Aorta (tissue), 5 donors: Measurements from ENCODE around the gene HEPHL1. TPM values are rescaled to one million over a fixed set of nuclear protein-coding genes. Genes with fewer than 3 reads are reported as not detected.

ENCODE experiments used
- ATAC-seq: fragments of 200-7000 bp; cut with Tn5 transposase; one replicate; pipeline ENCODE4 v1.9.1; 2022; ENCODE audit warnings: moderate library complexity; ENCODE audit not compliant: low FRiP score
- DNase-seq, 2 donors: peaks; one replicate each; pipeline ENCODE4 v3.0.0-alpha.2; 2020
- H3K27ac ChIP-seq, 2 donors: one replicate each; pipeline ENCODE4 v1.5.1; 2013; ENCODE audit warnings: low read length in 2 of 2, mild to moderate bottlenecking in 2 of 2, moderate library complexity in 2 of 2, control low read depth in 1 of 2, inconsistent platforms in 1 of 2, low read depth in 1 of 2
- H3K27me3 ChIP-seq, 2 donors: one replicate each; pipeline ENCODE4 v1.6.1; 2013; ENCODE audit warnings: control low read depth in 1 of 2, low read length in 1 of 2, mild to moderate bottlenecking in 1 of 2, moderate library complexity in 1 of 2; ENCODE audit not compliant: insufficient read depth in 2 of 2, control insufficient read depth in 1 of 2
- H3K36me3 ChIP-seq, 2 donors: one replicate each; pipeline ENCODE4 v1.6.1; 2013; ENCODE audit warnings: control low read depth in 1 of 2, low read length in 1 of 2, mild to moderate bottlenecking in 1 of 2; ENCODE audit not compliant: insufficient read depth in 2 of 2, control insufficient read depth in 1 of 2
- H3K4me1 ChIP-seq, 2 donors: one replicate each; pipeline ENCODE4 v1.6.1; 2013; ENCODE audit warnings: low read length in 2 of 2, control low read depth in 1 of 2, mild to moderate bottlenecking in 1 of 2, moderate library complexity in 1 of 2; ENCODE audit not compliant: insufficient read depth in 2 of 2, control insufficient read depth in 1 of 2
- H3K4me3 ChIP-seq, 2 donors: one replicate each; pipeline ENCODE4 v1.5.1; 2013; ENCODE audit warnings: low read length in 2 of 2, control low read depth in 1 of 2, mild to moderate bottlenecking in 1 of 2
- H3K9me3 ChIP-seq: one replicate; pipeline ENCODE4 v1.6.1; 2013; ENCODE audit warnings: mild to moderate bottlenecking, low read length; ENCODE audit not compliant: control insufficient read depth
- WGBS, 2 donors: extraction: QIAGEN DNeasy Blood & Tissue Kit; methylation state at CpG; one replicate each; pipeline ENCODE4 v1.1.7; 2013; 5-methylcytosine and 5-hydroxymethylcytosine counted together
- intact Hi-C, 2 donors: fragments of 100-400 bp; cut with DNase I; formaldehyde crosslinking; loops; one replicate each; pipeline versions ENCODE4 v1.14.2 to v1.15.0; 2022
- polyA plus RNA-seq, 2 donors: library from polyadenylated mRNA; stranded (reverse); fragments of 200-250 nt; gene quantifications; one replicate each; pipeline ENCODE4 v1.2.3, GENCODE V29; 2013
- total RNA-seq, 2 donors: library from RNA; stranded (reverse); fragmentation: NEBNext Ultra II Directional; extraction: Animal tissue kit (Norgen Biotek cat#: 25700); gene quantifications; one replicate each; pipeline ENCODE4 v1.2.1, GENCODE V29; 2021
- donor health status: healthy with polysubstance abuse.
- donor health status: Bipolar disorder and iron deficiency.
- donor health status: DM: no; HTN: no; CAD: no.
- donor health status: DM: no; HTN: no; CAD: no.
- donor health status: DM: yes; HTN: yes; CAD: no.

HEPHL1 gene
- total and polyA plus RNA-seq, 4 donors = 0.06 to 0.25 TPM; not detected in 2

DNA sequence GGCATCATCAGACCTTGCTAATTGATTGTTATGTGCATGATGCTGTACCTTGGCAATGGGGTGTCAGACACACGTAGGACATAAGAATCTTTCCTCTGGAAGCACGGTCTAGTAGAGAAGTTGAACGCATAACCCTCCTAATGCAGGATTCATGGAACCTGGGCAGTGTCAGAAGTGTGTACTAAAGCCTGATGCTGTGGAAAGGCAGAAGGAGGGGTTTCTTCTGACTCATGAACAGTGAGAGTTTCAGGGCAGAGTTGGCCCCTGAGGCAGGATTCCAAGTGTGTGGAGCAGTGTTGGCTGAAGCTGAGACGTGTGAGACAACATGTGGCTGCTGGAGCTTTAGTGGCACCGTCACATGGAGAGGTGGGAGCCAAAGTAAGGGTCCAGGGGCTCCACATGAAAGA lies 111.0 kb downstream of the HEPHL1 start:
- intact Hi-C loops = no loop called here

DNA sequence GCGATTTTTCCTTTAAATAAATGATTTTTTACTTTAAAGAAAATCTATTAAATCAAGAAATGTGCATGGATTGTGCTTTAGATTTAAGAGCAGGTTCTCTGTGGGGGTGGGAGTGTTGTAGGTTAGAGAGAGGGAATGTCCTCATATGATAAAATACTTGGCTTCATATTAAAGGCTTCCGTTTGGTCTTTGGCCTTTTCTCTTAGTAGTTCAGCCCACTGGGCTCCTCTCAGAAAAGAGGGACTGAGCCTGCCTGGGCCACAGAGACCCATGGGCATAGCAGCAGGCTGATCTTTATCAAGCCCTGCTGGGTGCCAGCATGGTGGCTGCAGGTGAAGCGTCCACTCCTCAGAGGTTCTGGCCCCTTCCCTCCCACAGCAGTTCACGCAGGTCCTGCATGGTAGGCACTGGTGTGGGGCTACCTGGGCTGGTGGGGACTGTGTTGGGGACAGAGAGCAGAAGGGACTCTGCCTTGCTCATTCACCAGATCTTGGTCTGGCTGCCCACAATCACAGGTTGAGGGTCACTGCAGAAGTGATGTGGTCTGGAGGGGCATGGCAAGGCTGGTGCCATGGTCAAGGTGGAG lies 111.8 kb downstream of the HEPHL1 start:
- 88 to 91% methylated on average over 4 of the region's 4 CpGs for WGBS, 2 donors
- intact Hi-C loops = no loop called here
- DNase-seq (no peak), ATAC-seq (no peak)
- Histone ChIP-seq H3K27ac (peak overlapping the region in 1 of 2 donors; percentile 8), H3K4me3 (no peak overlapping the region), H3K4me1 (peaks cover 6 to 12% of the 10 kb centered on the region in 2 donors), H3K36me3 (no peaks in the 10 kb centered on the region), H3K27me3 (no peaks in the 10 kb centered on the region), H3K9me3 (no peaks in the 10 kb centered on the region)

More for the DNA sequence above, 111.0 kb downstream of the HEPHL1 start:
- peaks cover 6 to 12% of the 10 kb centered on the region in 2 donors for H3K4me1 ChIP-seq
- H3K27ac ChIP-seq = peak overlapping the region; percentile 56 to 94
- no peaks in the 10 kb centered on the region for H3K36me3 ChIP-seq
- WGBS, 2 donors = 6 to 16% methylated on average over 5 of the region's 5 CpGs
- no peaks in the 10 kb centered on the region for H3K9me3 ChIP-seq
- peak; percentile 85 to 87 for DNase-seq
- ATAC-seq = no peak
- no peaks in the 10 kb centered on the region for H3K27me3 ChIP-seq
- no peak overlapping the region for H3K4me3 ChIP-seq

DNA sequence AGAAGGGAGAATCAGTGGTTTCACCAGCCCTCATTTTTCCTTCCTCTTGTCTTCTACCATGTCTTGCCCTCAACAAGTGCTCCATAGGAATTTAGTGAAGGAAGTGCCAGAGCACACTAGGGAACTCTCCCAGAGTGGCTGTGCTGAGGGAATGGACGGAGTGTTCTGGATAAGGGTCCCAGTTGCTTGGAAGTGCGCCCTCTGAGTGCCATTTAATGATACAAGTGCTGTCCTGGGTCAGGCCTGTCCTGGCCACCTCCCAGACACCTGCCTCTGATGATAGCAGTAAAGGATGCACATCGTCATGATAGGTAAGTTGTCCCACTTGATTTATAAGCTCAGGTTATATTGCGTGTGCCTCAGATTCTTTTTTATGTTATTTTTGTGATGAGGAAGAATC lies 112.6 kb downstream of the HEPHL1 start:
- peak overlapping the region; percentile 8 for H3K27ac ChIP-seq
- 70 to 86% methylated on average over 4 of the region's 4 CpGs for WGBS, 2 donors

DNA sequence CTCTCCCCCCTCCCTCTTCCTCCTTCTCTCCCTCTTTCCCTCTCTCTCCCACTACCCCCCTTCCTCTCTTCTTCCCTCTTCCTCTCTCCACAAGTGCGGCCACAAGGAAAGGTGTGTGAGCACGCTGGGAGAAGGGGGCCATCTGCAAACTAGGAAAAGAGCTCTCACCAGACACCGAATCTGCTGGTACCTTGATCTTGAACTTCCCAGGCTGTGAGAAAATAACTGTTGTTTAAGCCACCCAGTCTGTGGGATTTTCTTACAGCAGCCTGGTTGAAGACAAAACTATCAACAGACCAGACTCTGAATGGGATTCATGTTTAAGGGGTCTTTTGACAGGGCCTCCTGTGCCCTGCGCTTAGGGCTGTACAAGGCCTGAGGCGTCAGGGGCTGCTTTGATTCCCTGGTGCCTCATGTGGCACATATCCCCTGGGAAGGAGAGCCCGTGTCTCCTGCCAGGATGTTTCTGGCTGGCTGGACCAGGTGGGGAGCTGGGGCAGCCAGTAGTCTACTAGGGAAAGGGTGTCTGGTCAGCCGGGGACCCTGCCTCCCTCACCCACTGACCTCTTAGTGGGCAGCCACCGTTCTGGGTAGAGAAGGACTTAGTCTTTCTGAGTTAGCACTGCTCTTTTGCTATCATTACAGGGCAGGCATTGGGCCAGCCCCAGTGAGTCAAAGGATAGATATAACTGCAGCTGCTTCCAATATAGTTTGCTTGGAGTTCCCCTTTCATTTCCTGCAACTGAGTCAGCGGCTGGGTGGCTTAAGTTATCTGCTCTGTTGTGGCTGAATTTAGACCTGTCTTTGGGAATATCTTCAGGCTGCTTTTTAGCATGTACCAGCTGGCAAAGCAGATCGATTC lies 113.7 kb downstream of the HEPHL1 start:
- DNase-seq (peak; percentile 91 to 92), ATAC-seq (peak; percentile 79)
- no peaks in the 10 kb centered on the region for H3K27me3 ChIP-seq
- H3K27ac ChIP-seq = peak overlapping the region; percentile 64 to 95
- H3K36me3 ChIP-seq = no peaks in the 10 kb centered on the region
- H3K4me1 ChIP-seq = peaks cover 6 to 15% of the 10 kb centered on the region in 2 donors
- intact Hi-C loops = no loop called here
- whole genome bisulfite sequencing, 2 donors = 22 to 23% methylated on average over 10 of the region's 10 CpGs
- H3K4me3 ChIP-seq = no peak overlapping the region
- H3K9me3 ChIP-seq = no peaks in the 10 kb centered on the region

More for the DNA sequence above, 112.6 kb downstream of the HEPHL1 start:
- no peaks in the 10 kb centered on the region for H3K9me3 ChIP-seq
- intact Hi-C loops = no loop called here
- H3K27me3 ChIP-seq = no peaks in the 10 kb centered on the region
- no peak for DNase-seq
- ATAC-seq = no peak
- peaks cover 6 to 12% of the 10 kb centered on the region in 2 donors for H3K4me1 ChIP-seq
- H3K4me3 ChIP-seq = no peak overlapping the region
- H3K36me3 ChIP-seq = no peaks in the 10 kb centered on the region

DNA sequence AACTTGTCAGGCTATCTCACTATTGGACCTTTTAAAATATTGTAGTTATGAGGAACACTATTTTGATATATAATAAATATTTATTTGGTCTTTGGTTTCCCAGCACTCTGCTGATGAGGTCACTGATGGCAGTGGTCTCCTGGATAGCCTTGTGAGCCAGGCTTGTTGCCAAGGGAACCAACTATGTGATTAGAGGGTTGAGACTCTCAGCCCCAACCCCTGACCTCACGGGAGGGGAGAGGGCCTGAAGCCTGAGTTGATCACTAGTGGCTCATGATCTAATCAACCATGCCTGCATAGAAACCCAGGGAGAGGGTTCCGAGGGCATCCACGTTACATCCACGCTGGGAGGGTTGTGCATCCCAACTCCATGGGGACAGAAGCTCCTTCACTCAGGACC lies 118.3 kb downstream of the HEPHL1 start:
- no peaks in the 10 kb centered on the region for H3K9me3 ChIP-seq
- no peak overlapping the region for H3K27ac ChIP-seq
- no peak for DNase-seq
- peaks cover 0 to 23% of the 10 kb centered on the region in 2 donors for H3K4me1 ChIP-seq
- intact Hi-C loops = no loop called here
- WGBS, 2 donors = 59 to 64% methylated on average over 4 of the region's 4 CpGs
- no peak overlapping the region for H3K4me3 ChIP-seq
- no peaks in the 10 kb centered on the region for H3K36me3 ChIP-seq
- ATAC-seq = no peak
- H3K27me3 ChIP-seq = no peaks in the 10 kb centered on the region

DNA sequence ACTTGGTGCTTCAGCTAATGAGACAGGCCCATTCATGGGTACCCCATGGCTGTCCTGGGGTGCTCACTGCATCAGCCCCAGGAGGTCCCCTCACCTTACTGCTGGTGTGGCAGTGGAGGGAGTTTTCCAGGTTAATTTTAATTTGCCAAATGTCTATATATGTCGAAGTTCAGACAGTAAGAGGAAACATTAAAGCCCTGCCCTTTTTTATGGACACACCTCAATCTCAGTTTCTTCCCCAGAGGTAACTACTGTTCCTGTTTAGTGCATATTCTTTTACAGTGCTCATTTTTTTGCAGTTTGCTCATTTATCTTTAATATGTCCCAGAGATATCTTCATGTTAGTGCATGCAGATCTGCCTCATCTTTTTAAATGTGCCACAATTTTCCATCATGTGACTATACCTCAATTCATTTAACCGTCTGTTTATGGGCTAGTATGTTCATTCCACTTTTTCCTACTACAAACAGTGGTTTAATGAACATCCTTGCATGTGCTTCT lies 119.1 kb downstream of the HEPHL1 start:
- no peak for ATAC-seq
- Histone ChIP-seq H3K36me3 (no peaks in the 10 kb centered on the region), H3K4me3 (no peak overlapping the region), H3K27ac (no peak overlapping the region), H3K4me1 (peaks cover 0 to 20% of the 10 kb centered on the region in 2 donors), H3K9me3 (no peaks in the 10 kb centered on the region), H3K27me3 (no peaks in the 10 kb centered on the region)
- DNase-seq = no peak
- WGBS, 2 donors = 90 to 91% methylated on average over 2 of the region's 2 CpGs
- intact Hi-C loops = no loop called here

DNA sequence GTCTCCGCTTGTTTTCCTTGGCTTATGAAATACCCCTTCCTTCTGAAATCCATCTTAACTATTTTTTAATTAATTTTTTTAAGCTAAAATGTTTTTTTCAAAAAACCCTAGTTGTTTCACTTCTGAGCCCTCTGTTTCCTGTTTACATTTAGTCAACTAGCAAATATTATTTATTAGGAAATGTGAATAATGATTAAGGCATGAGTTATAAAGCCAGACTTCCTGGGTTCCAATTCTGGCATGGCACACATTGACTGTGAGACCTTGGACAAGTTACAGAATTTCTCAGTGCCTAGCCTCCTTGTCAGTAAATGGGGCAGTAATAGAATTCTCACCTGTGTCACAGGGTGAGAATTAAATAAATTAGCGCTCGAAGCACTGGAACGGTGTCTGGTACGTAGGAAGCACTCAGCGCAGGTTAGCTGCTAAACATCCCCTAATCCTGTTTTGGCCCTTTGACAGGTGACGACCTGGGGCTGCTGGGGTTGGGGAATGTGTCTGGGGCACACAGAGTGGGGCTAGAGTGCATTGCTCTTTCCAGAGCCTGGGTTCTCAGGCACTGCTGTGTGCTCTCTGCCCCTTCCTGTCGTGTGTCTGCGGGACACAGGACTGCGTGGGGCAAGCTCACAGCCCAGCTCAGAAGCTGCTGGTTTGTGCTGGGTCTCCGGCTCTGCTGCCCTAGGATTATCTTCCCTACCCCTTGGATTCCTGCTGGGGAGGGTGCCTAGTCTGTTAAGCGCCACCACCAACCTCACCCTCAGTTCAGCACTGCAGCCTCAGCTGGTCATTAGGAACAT lies 120.6 kb downstream of the HEPHL1 start:
- 87 to 89% methylated on average over 12 of the region's 12 CpGs for WGBS, 2 donors
- H3K9me3 ChIP-seq = no peaks in the 10 kb centered on the region
- intact Hi-C loops = no loop called here
- H3K27ac ChIP-seq = no peak overlapping the region
- no peak overlapping the region for H3K4me3 ChIP-seq
- DNase-seq (no peak), ATAC-seq (no peak)
- H3K4me1 ChIP-seq = peaks cover 0 to 20% of the 10 kb centered on the region in 2 donors
- no peaks in the 10 kb centered on the region for H3K27me3 ChIP-seq
- no peaks in the 10 kb centered on the region for H3K36me3 ChIP-seq
